ENCODE results near the gene TMPRSS13. TPM values are rescaled to one million over a fixed set of nuclear protein-coding genes. Genes with fewer than 3 reads are reported as not detected.

TMPRSS13 gene
- polyA plus RNA-seq, 3 donors = 0.17 to 2.4 (median 0.37) TPM

DNA sequence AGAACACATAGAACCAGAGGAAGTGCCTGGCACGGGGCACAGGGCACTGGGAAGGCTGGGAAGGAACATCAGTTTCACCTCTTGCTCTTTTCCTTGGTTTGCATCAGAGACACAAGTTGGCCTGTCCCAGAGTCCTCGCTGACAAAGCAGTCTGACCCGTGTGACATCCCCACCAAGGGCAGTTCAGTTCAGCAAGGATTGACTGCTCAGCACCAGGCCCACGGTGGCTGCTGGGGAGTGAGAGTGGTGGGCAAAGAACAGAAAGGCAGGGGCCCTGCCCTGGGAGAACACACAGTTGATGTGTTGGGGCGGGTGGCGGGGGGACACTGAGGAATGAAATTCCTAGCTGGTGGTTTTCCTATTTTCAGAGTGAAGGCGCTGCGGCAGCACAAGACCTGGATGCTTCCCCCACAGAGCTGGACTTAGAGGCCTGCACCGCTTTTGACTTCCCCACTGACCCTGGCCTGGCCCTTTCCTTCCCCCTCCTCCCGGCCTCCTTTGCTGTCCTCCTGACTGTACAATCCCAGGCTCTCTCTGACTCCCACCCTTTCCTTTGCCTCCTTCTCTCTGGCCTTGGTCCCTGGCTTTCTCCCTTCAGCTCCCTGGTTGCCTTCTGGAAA lies 2.2 kb upstream of the TMPRSS13 start:
- Mint-ChIP-seq H3K4me1 (peaks cover 46% of the 10 kb centered on the region), H3K9me3 (peaks cover 0 to 1% (median 0%) of the 10 kb centered on the region in 7 donors), H3K27me3 (ENCODE audit: low read depth in 3 of 3) (peaks cover 0 to 4% (median 2%) of the 10 kb centered on the region in 3 donors), H3K4me3 (no peak overlapping the region), H3K36me3 (no peaks in the 10 kb centered on the region), H3K27ac (peak overlapping the region in 1 of 7 donors; percentile 46)
- H3K9me3 ChIP-seq (replicated peaks in 1 of 2; ENCODE audit: control insufficient read depth in 1 of 2, insufficient read depth in 1 of 2, low read length in 2 of 2) = no peaks in the 10 kb centered on the region
- intact Hi-C loops (cut with micrococcal nuclease) = no loop called here
- peaks cover 29 to 36% of the 10 kb centered on the region in 2 donors for H3K4me1 ChIP-seq (ENCODE audit: control insufficient read depth in 1 of 2, insufficient read depth in 2 of 2, low read length in 2 of 2)
- H4K20me1 ChIP-seq (ENCODE audit: insufficient read depth, low read length) = no peaks in the 10 kb centered on the region
- 77% methylated on average over 8 of the region's 10 CpGs for WGBS (ENCODE audit: insufficient coverage)
- no peaks in the 10 kb centered on the region for H3K27me3 ChIP-seq (ENCODE audit: control insufficient read depth in 2 of 2, insufficient read depth in 2 of 2, low read length in 2 of 2)
- H3K4me3 ChIP-seq (replicated peaks in 1 of 3; ENCODE audit: low read depth in 2 of 3, low read length in 3 of 3) = no peak overlapping the region
- H3K4me2 ChIP-seq (replicated peaks; ENCODE audit: extremely low read depth, low read length, poor library complexity, severe bottlenecking) = no peak overlapping the region
- H3K27ac ChIP-seq (ENCODE audit: low read depth in 1 of 2, low read length in 2 of 2) = no peak overlapping the region
- H3K79me2 ChIP-seq (ENCODE audit: insufficient read depth, low read length) = no peaks in the 10 kb centered on the region
- H3K9ac ChIP-seq (ENCODE audit: insufficient read depth, low read length, poor library complexity, severe bottlenecking) = no peak overlapping the region
- no peak for DNase-seq
- no peaks in the 10 kb centered on the region for H3K36me3 ChIP-seq (replicated peaks in 1 of 2; ENCODE audit: control insufficient read depth in 1 of 2, insufficient read depth in 2 of 2, low read length in 2 of 2)
- H2AFZ ChIP-seq (ENCODE audit: insufficient read depth, low read depth, low read length, poor library complexity, severe bottlenecking) = no peak overlapping the region
- TF ChIP-seq, protein P1, sequence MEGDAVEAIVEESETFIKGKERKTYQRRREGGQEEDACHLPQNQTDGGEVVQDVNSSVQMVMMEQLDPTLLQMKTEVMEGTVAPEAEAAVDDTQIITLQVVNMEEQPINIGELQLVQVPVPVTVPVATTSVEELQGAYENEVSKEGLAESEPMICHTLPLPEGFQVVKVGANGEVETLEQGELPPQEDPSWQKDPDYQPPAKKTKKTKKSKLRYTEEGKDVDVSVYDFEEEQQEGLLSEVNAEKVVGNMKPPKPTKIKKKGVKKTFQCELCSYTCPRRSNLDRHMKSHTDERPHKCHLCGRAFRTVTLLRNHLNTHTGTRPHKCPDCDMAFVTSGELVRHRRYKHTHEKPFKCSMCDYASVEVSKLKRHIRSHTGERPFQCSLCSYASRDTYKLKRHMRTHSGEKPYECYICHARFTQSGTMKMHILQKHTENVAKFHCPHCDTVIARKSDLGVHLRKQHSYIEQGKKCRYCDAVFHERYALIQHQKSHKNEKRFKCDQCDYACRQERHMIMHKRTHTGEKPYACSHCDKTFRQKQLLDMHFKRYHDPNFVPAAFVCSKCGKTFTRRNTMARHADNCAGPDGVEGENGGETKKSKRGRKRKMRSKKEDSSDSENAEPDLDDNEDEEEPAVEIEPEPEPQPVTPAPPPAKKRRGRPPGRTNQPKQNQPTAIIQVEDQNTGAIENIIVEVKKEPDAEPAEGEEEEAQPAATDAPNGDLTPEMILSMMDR (IDR thresholded peaks at IDR 0.05) = no peak

DNA sequence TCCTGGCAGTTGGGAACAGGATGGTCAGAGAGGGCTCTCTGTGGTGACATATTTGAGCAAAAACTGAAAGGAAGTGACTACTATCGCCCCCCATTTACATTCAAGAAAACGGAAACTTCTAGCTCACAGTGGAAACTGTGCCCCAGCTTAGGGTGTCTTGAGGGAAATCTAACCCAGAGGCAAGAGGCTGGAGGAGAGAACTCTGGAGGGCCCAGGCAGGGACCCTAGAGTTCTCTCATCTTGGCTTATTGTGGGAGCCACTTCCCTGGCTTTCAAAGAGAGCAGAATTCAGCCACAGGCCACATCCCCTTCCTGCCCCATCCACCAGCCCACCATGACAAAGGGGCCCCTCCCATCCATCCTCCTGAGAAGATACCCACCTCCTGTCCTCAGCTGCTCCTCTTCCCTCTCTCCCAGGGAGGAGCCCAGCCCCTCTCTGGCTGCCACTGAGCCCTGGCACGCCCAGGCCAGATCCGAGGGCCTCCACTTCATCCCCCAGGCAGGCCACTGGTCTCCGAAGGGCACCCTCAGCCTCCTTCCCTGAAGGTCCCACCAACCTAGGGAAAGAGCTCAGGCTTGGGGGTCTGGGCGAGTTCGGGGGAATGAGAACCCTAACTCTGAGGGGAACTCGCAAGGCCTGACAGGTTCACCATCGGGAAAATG lies 1.6 kb upstream of the TMPRSS13 start:
- Histone ChIP-seq H3K9me3 (replicated peaks in 1 of 2; ENCODE audit: control insufficient read depth in 1 of 2, insufficient read depth in 1 of 2, low read length in 2 of 2) (no peaks in the 10 kb centered on the region), H3K36me3 (replicated peaks in 1 of 2; ENCODE audit: control insufficient read depth in 1 of 2, insufficient read depth in 2 of 2, low read length in 2 of 2) (no peaks in the 10 kb centered on the region), H3K4me2 (replicated peaks; ENCODE audit: extremely low read depth, low read length, poor library complexity, severe bottlenecking) (no peak overlapping the region), H3K27me3 (ENCODE audit: control insufficient read depth in 2 of 2, insufficient read depth in 2 of 2, low read length in 2 of 2) (no peaks in the 10 kb centered on the region), H3K9ac (ENCODE audit: insufficient read depth, low read length, poor library complexity, severe bottlenecking) (no peak overlapping the region), H2AFZ (ENCODE audit: insufficient read depth, low read depth, low read length, poor library complexity, severe bottlenecking) (no peak overlapping the region), H3K27ac (ENCODE audit: low read depth in 1 of 2, low read length in 2 of 2) (no peak overlapping the region), H3K79me2 (ENCODE audit: insufficient read depth, low read length) (no peaks in the 10 kb centered on the region), H4K20me1 (ENCODE audit: insufficient read depth, low read length) (no peaks in the 10 kb centered on the region), H3K4me1 (ENCODE audit: control insufficient read depth in 1 of 2, insufficient read depth in 2 of 2, low read length in 2 of 2) (peaks cover 29 to 36% of the 10 kb centered on the region in 2 donors), H3K4me3 (replicated peaks in 1 of 3; ENCODE audit: low read depth in 2 of 3, low read length in 3 of 3) (no peak overlapping the region)
- H3K27me3 Mint-ChIP-seq (ENCODE audit: low read depth in 3 of 3) = peaks cover 0 to 4% (median 2%) of the 10 kb centered on the region in 3 donors
- no peaks in the 10 kb centered on the region for H3K36me3 Mint-ChIP-seq
- H3K9me3 Mint-ChIP-seq = peaks cover 0 to 1% (median 0%) of the 10 kb centered on the region in 7 donors
- intact Hi-C loops (cut with micrococcal nuclease) = no loop called here
- no peak overlapping the region for H3K4me3 Mint-ChIP-seq
- peak overlapping the region in 2 of 7 donors; percentile 43 to 66 for H3K27ac Mint-ChIP-seq
- TF ChIP-seq, protein P1 (IDR thresholded peaks at IDR 0.05) = no peak
- H3K4me1 Mint-ChIP-seq = peaks cover 46% of the 10 kb centered on the region
- 74% methylated on average over 7 of the region's 9 CpGs for WGBS (ENCODE audit: insufficient coverage)
- DNase-seq = no peak
